Stimulated activated CD4-positive, alpha-beta T cell treated with anti-CD3 and anti-CD28 coated beads, Interleukin-1b, Interleukin-23, amount 100 ng/mL, for 24 hours (primary cell): ENCODE data around the gene WDR19.

Source experiments
- DNase-seq, 4 experiments: peaks; one replicate each; pipeline ENCODE4 v3.0.0-alpha.2; 2020; ENCODE audit warnings: low read depth in 4 of 4, low spot score in 1 of 4

WDR19 gene

GRCh38 chr4:39295784-39296183, 113.5 kb downstream of the WDR19 start:
- DNase-seq, result no peak

GRCh38 chr4:39302901-39303300, 120.6 kb downstream of the WDR19 start:
- no peak for DNase-seq

GRCh38 chr4:39303871-39304270, 121.5 kb downstream of the WDR19 start:
- DNase-seq, result no peak

GRCh38 chr4:39304651-39305050, 122.3 kb downstream of the WDR19 start:
- DNase-seq, result no peak

- DNase-seq, result no peak
These were observed 123.8 kb downstream of the WDR19 start for GRCh38 chr4:39305912-39306677.

GRCh38 chr4:39308611-39309010, 126.3 kb downstream of the WDR19 start:
- DNase-seq, result no peak

GRCh38 chr4:39312816-39313215, 130.5 kb downstream of the WDR19 start:
- no peak for DNase-seq

- no peak for DNase-seq
These were observed 137.3 kb downstream of the WDR19 start for GRCh38 chr4:39319676-39320075.

- no peak for DNase-seq
These were observed 138.2 kb downstream of the WDR19 start for GRCh38 chr4:39320381-39321115.

GRCh38 chr4:39323821-39324220, 141.5 kb downstream of the WDR19 start:
- DNase-seq, result no peak

GRCh38 chr4:39324446-39324845, 142.1 kb downstream of the WDR19 start:
- no peak for DNase-seq

- DNase-seq, result no peak
These were observed 142.7 kb downstream of the WDR19 start for GRCh38 chr4:39324897-39325613.

- no peak for DNase-seq
These were observed 144.2 kb downstream of the WDR19 start for GRCh38 chr4:39326468-39326977.

GRCh38 chr4:39330353-39330752, 148.0 kb downstream of the WDR19 start:
- DNase-seq, result no peak

GRCh38 chr4:39331191-39331590, 148.9 kb downstream of the WDR19 start:
- no peak for DNase-seq
